DND-41 (cell line): ENCODE measurements around the gene SPEG.
"Not testable (repeated sequence)": the region's sequence is repeated elsewhere in the genome, so short reads cannot be mapped to it uniquely, and the experiment has no call there.

Experiments
- ATAC-seq: fragments of 200-7000 bp; cut with Tn5 transposase; 3 replicates; pipeline ENCODE4 v1.9.1; 2021; ENCODE audit warnings: low read depth; ENCODE audit not compliant: insufficient read depth
- DNase-seq: peaks from one replicate; pipeline ENCODE4 v3.0.0-alpha.2; 2020
- H2AFZ ChIP-seq: 2 replicates; pipeline ENCODE4 v1.6.0; 2012; ENCODE audit warnings: low read depth, low read length
- H3K27ac ChIP-seq: 2 replicates; pipeline ENCODE4 v1.5.1; 2012; ENCODE audit warnings: low read length, inconsistent platforms
- H3K27me3 ChIP-seq: fragments of 200-600 bp; sonication (generic); 2 replicates; pipeline ENCODE4 v1.6.0; 2012; ENCODE audit warnings: low read length, mild to moderate bottlenecking, inconsistent platforms; ENCODE audit not compliant: insufficient read depth, poor library complexity
- H3K36me3 ChIP-seq: 2 replicates; pipeline ENCODE4 v1.5.1; 2012; ENCODE audit warnings: low read length, inconsistent platforms; ENCODE audit not compliant: insufficient read depth
- H3K4me1 ChIP-seq: 2 replicates; pipeline ENCODE4 v1.5.1; 2012; ENCODE audit warnings: mild to moderate bottlenecking, low read length; ENCODE audit not compliant: insufficient read depth
- H3K4me2 ChIP-seq: 2 replicates; pipeline ENCODE4 v1.6.0; 2012; ENCODE audit warnings: mild to moderate bottlenecking, moderate library complexity, low read length, inconsistent platforms; ENCODE audit not compliant: insufficient read depth
- H3K4me3 ChIP-seq, 2 experiments: fragments of 200-600 bp in 1 of 2; shearing (Covaris generic) in 1 of 2; 2 replicates each; pipeline ENCODE4 v1.5.1; 2012 to 2016; ENCODE audit warnings: inconsistent platforms in 2 of 2, low read length in 2 of 2, mild to moderate bottlenecking in 2 of 2, low read depth in 1 of 2, moderate library complexity in 1 of 2
- H3K79me2 ChIP-seq: 2 replicates; pipeline ENCODE4 v1.6.0; 2012; ENCODE audit warnings: low read length, inconsistent platforms; ENCODE audit not compliant: insufficient read depth
- H3K9ac ChIP-seq: 2 replicates; pipeline ENCODE4 v1.6.0; 2012; ENCODE audit warnings: low read depth, mild to moderate bottlenecking, inconsistent platforms, low read length, moderate library complexity
- H3K9me3 ChIP-seq: 2 replicates; pipeline ENCODE4 v1.5.1; 2012; ENCODE audit warnings: low read length, moderate library complexity, mild to moderate bottlenecking, inconsistent platforms; ENCODE audit not compliant: insufficient read depth, severe bottlenecking
- H4K20me1 ChIP-seq: 2 replicates; pipeline ENCODE4 v1.6.0; 2012; ENCODE audit warnings: low read length; ENCODE audit not compliant: insufficient read depth
- CTCF ChIP-seq: IDR thresholded peaks from 2 replicates; pipeline ENCODE4 v1.5.1; 2012; ENCODE audit warnings: borderline replicate concordance, low read length, moderate library complexity, mild to moderate bottlenecking; ENCODE audit not compliant: poor library complexity, severe bottlenecking; ENCODE audit errors: extremely low read depth
- EZH2 ChIP-seq: IDR thresholded peaks from 3 replicates; pipeline ENCODE4 v1.6.1; 2012; ENCODE audit warnings: borderline replicate concordance, low read depth, mild to moderate bottlenecking, moderate library complexity, low read length, inconsistent platforms; ENCODE audit not compliant: severe bottlenecking

SPEG gene

GRCh38 chr2:219405451-219405850, 29.2 kb upstream of the SPEG start:
- no peak for ATAC-seq
- no peak overlapping the region for H3K9ac ChIP-seq
- TF ChIP-seq CTCF (no peak), EZH2 (no peak)
- H4K20me1 ChIP-seq = no peaks in the 10 kb centered on the region
- H3K4me1 ChIP-seq = no peaks in the 10 kb centered on the region
- no peaks in the 10 kb centered on the region for H3K79me2 ChIP-seq
- no peaks in the 10 kb centered on the region for H3K36me3 ChIP-seq
- H3K27ac ChIP-seq = no peak overlapping the region
- H2AFZ ChIP-seq = no peak overlapping the region
- DNase-seq = no peak
- no peak overlapping the region for H3K4me2 ChIP-seq
- no peaks in the 10 kb centered on the region for H3K9me3 ChIP-seq
- no peak overlapping the region for H3K4me3 ChIP-seq
- peaks cover 5% of the 10 kb centered on the region for H3K27me3 ChIP-seq

- Histone ChIP-seq H2AFZ (no peak overlapping the region), H3K36me3 (no peaks in the 10 kb centered on the region), H3K79me2 (no peaks in the 10 kb centered on the region), H3K9me3 (no peaks in the 10 kb centered on the region), H3K4me1 (no peaks in the 10 kb centered on the region), H3K4me2 (no peak overlapping the region), H3K27me3 (peaks cover 5% of the 10 kb centered on the region), H3K4me3 (no peak overlapping the region), H4K20me1 (no peaks in the 10 kb centered on the region), H3K27ac (no peak overlapping the region), H3K9ac (no peak overlapping the region)
- ATAC-seq (no peak), DNase-seq (no peak)
- TF ChIP-seq CTCF (no peak), EZH2 (no peak)
Measured at GRCh38 chr2:219405958-219406860, 28.4 kb upstream of the SPEG start.

- Histone ChIP-seq H4K20me1 (no peaks in the 10 kb centered on the region), H3K79me2 (no peaks in the 10 kb centered on the region), H3K9ac (no peak overlapping the region), H3K4me1 (no peaks in the 10 kb centered on the region), H3K36me3 (no peaks in the 10 kb centered on the region), H3K27me3 (peaks cover 5% of the 10 kb centered on the region), H3K4me2 (no peak overlapping the region), H3K9me3 (no peaks in the 10 kb centered on the region), H2AFZ (no peak overlapping the region), H3K4me3 (no peak overlapping the region), H3K27ac (no peak overlapping the region)
- DNase-seq = no peak
- TF ChIP-seq EZH2 = no peak
- TF ChIP-seq CTCF = no peak
- ATAC-seq = no peak
Measured at GRCh38 chr2:219406861-219407230, 27.8 kb upstream of the SPEG start.

- not testable (repeated sequence) for H3K79me2 ChIP-seq, H3K27me3 ChIP-seq, H3K36me3 ChIP-seq, H4K20me1 ChIP-seq, H2AFZ ChIP-seq, ATAC-seq, H3K27ac ChIP-seq, H3K9ac ChIP-seq, H3K4me2 ChIP-seq, H3K4me1 ChIP-seq, H3K4me3 ChIP-seq, DNase-seq, H3K9me3 ChIP-seq
Measured at GRCh38 chr2:219407343-219407742, 27.3 kb upstream of the SPEG start.
